H1 (cell line): ENCODE results near the gene MRPL27. TPM values are rescaled to one million over a fixed set of nuclear protein-coding genes. Genes with fewer than 3 reads are reported as not detected.

Experiments used
- BCL11A ChIP-seq, 2 experiments: IDR thresholded peaks; one replicate each; pipeline ENCODE4 v1.6.1; 2011; ENCODE audit warnings: low read depth in 2 of 2, low read length in 2 of 2, mild to moderate bottlenecking in 2 of 2
- CBX8 ChIP-seq: fragments of 300-800, 300-1000 bp; sonication (generic); IDR thresholded peaks from 2 replicates; pipeline ENCODE4 v1.7.1; 2016; ENCODE audit warnings: low read depth, low read length, borderline replicate concordance
- CTBP2 ChIP-seq: IDR thresholded peaks from 2 replicates; pipeline ENCODE4 v1.7.0; 2011; ENCODE audit warnings: borderline replicate concordance, mild to moderate bottlenecking, moderate library complexity, mixed read lengths, low read length; ENCODE audit not compliant: insufficient read depth, insufficient read length
- HDAC2 ChIP-seq, 2 experiments: fragments of 300-600 bp in 1 of 2; sonication (generic) in 1 of 2; IDR thresholded peaks; 2 replicates each; pipeline ENCODE4 v1.6.1; 2011 to 2012; ENCODE audit warnings: low read depth in 2 of 2, low read length in 2 of 2, mild to moderate bottlenecking in 2 of 2, moderate library complexity in 2 of 2, borderline replicate concordance in 1 of 2, inconsistent platforms in 1 of 2
- KDM1A ChIP-seq: fragments of 200-600, 300-600 bp; sonication (generic); IDR thresholded peaks from 2 replicates; pipeline ENCODE4 v1.7.1; 2016; ENCODE audit warnings: mild to moderate bottlenecking, low read length, borderline replicate concordance
- KDM4A ChIP-seq: IDR thresholded peaks from one replicate; pipeline ENCODE4 v1.7.1; 2012; ENCODE audit warnings: low read depth, mild to moderate bottlenecking, moderate library complexity, low read length, inconsistent platforms; ENCODE audit not compliant: severe bottlenecking
- NANOG ChIP-seq: IDR thresholded peaks from 2 replicates; pipeline ENCODE4 v1.6.1; 2011; ENCODE audit warnings: low read length, low read depth, mild to moderate bottlenecking, inconsistent platforms; ENCODE audit not compliant: insufficient read depth, poor library complexity, severe bottlenecking
- POLR2A ChIP-seq, 2 experiments: IDR thresholded peaks; 1 replicate in 1 of 2; 2 replicates in 1 of 2; pipeline ENCODE4 v1.6.1; 2011; ENCODE audit warnings: low read depth in 2 of 2, low read length in 2 of 2, mild to moderate bottlenecking in 2 of 2; ENCODE audit errors: control extremely low read depth in 1 of 2
- POU5F1 ChIP-seq: IDR thresholded peaks from 2 replicates; pipeline ENCODE4 v1.6.1; 2011; ENCODE audit warnings: low read depth, mild to moderate bottlenecking, low read length, moderate library complexity
- RXRA ChIP-seq: IDR thresholded peaks from 2 replicates; pipeline ENCODE4 v1.6.1; 2011; ENCODE audit warnings: low read depth, mild to moderate bottlenecking, low read length, moderate library complexity; ENCODE audit not compliant: insufficient read depth
- TBP ChIP-seq: IDR thresholded peaks from 2 replicates; pipeline ENCODE4 v1.6.1; 2011; ENCODE audit warnings: low read depth, low read length, improper control_type of control experiment
- polyA plus RNA-seq, 7 experiments: library from polyadenylated mRNA; depleted of rRNA in 3 of 7; stranded (reverse) in 5 of 7; unstranded in 2 of 7; fragments of >200 nt in 5 of 7; fragments of 200-250 nt in 2 of 7; gene quantifications; 1 replicate in 5 of 7; 2 replicates in 1 of 7; 4 replicates in 1 of 7; pipeline versions ENCODE4 v1.2.1 to v1.2.3, GENCODE V29; 2011 to 2013; ENCODE audit warnings: missing spikeins in 2 of 7, mixed read lengths in 2 of 7
- total RNA-seq: library from RNA; stranded (reverse); fragmentation: NEBNext Ultra II Directional; extraction: Animal tissue kit (Norgen Biotek cat#: 25700); gene quantifications from 2 replicates; pipeline ENCODE4 v1.2.1, GENCODE V29; 2021
- TF ChIP-seq, protein P1 (sequence below): fragments of 300-600 bp; sonication (generic); IDR thresholded peaks from 2 replicates; pipeline ENCODE4 v1.7.1; 2012; ENCODE audit warnings: low read length, moderate library complexity, mild to moderate bottlenecking, inconsistent platforms; ENCODE audit not compliant: insufficient replicate concordance

Gene MRPL27
- total and polyA plus RNA-seq, 2 of the 8 experiments (the other 6 are each of a cell fraction or from before 2014, with no cell fraction given) = 75.6 to 135 TPM

- TF ChIP-seq, protein P1, sequence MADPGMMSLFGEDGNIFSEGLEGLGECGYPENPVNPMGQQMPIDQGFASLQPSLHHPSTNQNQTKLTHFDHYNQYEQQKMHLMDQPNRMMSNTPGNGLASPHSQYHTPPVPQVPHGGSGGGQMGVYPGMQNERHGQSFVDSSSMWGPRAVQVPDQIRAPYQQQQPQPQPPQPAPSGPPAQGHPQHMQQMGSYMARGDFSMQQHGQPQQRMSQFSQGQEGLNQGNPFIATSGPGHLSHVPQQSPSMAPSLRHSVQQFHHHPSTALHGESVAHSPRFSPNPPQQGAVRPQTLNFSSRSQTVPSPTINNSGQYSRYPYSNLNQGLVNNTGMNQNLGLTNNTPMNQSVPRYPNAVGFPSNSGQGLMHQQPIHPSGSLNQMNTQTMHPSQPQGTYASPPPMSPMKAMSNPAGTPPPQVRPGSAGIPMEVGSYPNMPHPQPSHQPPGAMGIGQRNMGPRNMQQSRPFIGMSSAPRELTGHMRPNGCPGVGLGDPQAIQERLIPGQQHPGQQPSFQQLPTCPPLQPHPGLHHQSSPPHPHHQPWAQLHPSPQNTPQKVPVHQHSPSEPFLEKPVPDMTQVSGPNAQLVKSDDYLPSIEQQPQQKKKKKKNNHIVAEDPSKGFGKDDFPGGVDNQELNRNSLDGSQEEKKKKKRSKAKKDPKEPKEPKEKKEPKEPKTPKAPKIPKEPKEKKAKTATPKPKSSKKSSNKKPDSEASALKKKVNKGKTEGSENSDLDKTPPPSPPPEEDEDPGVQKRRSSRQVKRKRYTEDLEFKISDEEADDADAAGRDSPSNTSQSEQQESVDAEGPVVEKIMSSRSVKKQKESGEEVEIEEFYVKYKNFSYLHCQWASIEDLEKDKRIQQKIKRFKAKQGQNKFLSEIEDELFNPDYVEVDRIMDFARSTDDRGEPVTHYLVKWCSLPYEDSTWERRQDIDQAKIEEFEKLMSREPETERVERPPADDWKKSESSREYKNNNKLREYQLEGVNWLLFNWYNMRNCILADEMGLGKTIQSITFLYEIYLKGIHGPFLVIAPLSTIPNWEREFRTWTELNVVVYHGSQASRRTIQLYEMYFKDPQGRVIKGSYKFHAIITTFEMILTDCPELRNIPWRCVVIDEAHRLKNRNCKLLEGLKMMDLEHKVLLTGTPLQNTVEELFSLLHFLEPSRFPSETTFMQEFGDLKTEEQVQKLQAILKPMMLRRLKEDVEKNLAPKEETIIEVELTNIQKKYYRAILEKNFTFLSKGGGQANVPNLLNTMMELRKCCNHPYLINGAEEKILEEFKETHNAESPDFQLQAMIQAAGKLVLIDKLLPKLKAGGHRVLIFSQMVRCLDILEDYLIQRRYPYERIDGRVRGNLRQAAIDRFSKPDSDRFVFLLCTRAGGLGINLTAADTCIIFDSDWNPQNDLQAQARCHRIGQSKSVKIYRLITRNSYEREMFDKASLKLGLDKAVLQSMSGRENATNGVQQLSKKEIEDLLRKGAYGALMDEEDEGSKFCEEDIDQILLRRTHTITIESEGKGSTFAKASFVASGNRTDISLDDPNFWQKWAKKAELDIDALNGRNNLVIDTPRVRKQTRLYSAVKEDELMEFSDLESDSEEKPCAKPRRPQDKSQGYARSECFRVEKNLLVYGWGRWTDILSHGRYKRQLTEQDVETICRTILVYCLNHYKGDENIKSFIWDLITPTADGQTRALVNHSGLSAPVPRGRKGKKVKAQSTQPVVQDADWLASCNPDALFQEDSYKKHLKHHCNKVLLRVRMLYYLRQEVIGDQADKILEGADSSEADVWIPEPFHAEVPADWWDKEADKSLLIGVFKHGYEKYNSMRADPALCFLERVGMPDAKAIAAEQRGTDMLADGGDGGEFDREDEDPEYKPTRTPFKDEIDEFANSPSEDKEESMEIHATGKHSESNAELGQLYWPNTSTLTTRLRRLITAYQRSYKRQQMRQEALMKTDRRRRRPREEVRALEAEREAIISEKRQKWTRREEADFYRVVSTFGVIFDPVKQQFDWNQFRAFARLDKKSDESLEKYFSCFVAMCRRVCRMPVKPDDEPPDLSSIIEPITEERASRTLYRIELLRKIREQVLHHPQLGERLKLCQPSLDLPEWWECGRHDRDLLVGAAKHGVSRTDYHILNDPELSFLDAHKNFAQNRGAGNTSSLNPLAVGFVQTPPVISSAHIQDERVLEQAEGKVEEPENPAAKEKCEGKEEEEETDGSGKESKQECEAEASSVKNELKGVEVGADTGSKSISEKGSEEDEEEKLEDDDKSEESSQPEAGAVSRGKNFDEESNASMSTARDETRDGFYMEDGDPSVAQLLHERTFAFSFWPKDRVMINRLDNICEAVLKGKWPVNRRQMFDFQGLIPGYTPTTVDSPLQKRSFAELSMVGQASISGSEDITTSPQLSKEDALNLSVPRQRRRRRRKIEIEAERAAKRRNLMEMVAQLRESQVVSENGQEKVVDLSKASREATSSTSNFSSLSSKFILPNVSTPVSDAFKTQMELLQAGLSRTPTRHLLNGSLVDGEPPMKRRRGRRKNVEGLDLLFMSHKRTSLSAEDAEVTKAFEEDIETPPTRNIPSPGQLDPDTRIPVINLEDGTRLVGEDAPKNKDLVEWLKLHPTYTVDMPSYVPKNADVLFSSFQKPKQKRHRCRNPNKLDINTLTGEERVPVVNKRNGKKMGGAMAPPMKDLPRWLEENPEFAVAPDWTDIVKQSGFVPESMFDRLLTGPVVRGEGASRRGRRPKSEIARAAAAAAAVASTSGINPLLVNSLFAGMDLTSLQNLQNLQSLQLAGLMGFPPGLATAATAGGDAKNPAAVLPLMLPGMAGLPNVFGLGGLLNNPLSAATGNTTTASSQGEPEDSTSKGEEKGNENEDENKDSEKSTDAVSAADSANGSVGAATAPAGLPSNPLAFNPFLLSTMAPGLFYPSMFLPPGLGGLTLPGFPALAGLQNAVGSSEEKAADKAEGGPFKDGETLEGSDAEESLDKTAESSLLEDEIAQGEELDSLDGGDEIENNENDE = no peak
- no peak for TF ChIP-seq POU5F1
- no peak for TF ChIP-seq BCL11A (IDR thresholded peaks at IDR 0.05; ENCODE audit: low read depth in 2 of 2, low read length in 2 of 2)
- TF ChIP-seq NANOG = no peak
- TF ChIP-seq HDAC2 (IDR thresholded peaks at IDR 0.05; ENCODE audit: borderline replicate concordance in 1 of 2, low read depth in 2 of 2, low read length in 2 of 2) = no peak
- TF ChIP-seq CTBP2 = no peak
- TF ChIP-seq CBX8 = no peak
- TF ChIP-seq POLR2A (IDR thresholded peaks at IDR 0.05; ENCODE audit: control extremely low read depth in 1 of 2, low read depth in 2 of 2, low read length in 2 of 2) = no peak
- no peak for TF ChIP-seq KDM4A
- no peak for TF ChIP-seq KDM1A
- no peak for TF ChIP-seq TBP
- no peak for TF ChIP-seq RXRA
- TF ChIP-seq, all 59 proteins: peak for 0
Measured at GRCh38 chr17:50358177-50358576, 14.8 kb downstream of the MRPL27 start (continued).
